PC-9 (cell line): ENCODE measurements around the gene CNIH2.

Experiments
- EZH2 ChIP-seq: fragments of 200-600 bp; sonication (generic); IDR thresholded peaks from 2 replicates; pipeline ENCODE4 v1.8.0; 2017; ENCODE audit warnings: antibody characterized with exemption, low read depth
- TF ChIP-seq, protein P1 (sequence below): fragments of 200-600 bp; sonication (generic); conservative IDR thresholded peaks from 2 replicates; pipeline ENCODE4 v1.6.1; 2017; ENCODE audit warnings: mixed run types, antibody characterized with exemption, mild to moderate bottlenecking, moderate library complexity

DNA sequence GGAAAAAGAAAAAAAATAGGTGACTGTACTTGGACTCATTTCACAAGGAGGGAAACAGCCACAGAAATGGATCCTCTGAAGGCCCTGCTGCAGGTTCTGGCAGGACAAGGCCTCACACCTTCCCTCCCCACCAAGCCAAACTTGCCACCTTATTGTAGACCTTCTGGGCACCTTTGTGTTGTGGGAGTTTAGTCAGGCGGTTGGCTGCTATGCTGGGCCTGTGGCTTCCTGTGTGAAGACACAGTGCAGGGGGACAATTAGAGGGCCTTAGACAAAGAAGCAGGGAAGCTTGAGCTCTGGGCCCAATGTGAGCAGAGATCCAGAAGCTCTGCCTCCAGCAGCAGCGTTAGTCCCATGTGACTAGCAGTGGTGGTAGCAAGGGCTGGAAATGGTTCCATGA is 5.4 kb upstream of the CNIH2 start:
- TF ChIP-seq EZH2: no peak
- TF ChIP-seq, protein P1, sequence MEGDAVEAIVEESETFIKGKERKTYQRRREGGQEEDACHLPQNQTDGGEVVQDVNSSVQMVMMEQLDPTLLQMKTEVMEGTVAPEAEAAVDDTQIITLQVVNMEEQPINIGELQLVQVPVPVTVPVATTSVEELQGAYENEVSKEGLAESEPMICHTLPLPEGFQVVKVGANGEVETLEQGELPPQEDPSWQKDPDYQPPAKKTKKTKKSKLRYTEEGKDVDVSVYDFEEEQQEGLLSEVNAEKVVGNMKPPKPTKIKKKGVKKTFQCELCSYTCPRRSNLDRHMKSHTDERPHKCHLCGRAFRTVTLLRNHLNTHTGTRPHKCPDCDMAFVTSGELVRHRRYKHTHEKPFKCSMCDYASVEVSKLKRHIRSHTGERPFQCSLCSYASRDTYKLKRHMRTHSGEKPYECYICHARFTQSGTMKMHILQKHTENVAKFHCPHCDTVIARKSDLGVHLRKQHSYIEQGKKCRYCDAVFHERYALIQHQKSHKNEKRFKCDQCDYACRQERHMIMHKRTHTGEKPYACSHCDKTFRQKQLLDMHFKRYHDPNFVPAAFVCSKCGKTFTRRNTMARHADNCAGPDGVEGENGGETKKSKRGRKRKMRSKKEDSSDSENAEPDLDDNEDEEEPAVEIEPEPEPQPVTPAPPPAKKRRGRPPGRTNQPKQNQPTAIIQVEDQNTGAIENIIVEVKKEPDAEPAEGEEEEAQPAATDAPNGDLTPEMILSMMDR: no peak
